GM18505 (cell line): ENCODE results near the gene PIK3AP1.
"Not testable (repeated sequence)": the region's sequence is repeated elsewhere in the genome, so short reads cannot be mapped to it uniquely, and the experiment has no call there.

Experiments used
- ATAC-seq: cut with Tn5 transposase; IDR thresholded peaks from one replicate; pipeline ENCODE4 v1.9.1; 2021; ENCODE audit not compliant: unreplicated experiment
- POLR2A ChIP-seq: IDR thresholded peaks from 4 replicates; pipeline ENCODE4 v1.6.1; 2011; ENCODE audit warnings: borderline replicate concordance; ENCODE audit not compliant: insufficient read depth, insufficient read length; ENCODE audit errors: extremely low read depth

Gene PIK3AP1

DNA sequence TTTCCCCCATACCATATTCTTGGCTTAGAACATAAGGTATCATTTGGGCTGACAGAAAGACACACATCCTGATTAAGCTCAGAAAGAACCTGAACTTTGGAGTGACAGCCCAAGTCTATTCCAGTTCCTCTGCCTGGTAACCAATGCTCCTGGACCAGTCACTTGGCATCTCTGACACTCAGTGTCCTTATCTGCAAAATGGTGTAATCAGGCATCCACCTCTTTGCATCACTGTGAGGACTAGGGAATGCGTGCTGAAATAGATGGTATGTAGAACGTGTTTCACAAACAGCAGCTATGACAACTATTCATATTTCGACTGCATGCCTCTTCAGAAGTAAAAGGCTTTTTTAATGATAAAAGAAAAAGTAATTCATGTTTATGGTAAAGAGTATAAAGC, 26.2 kb upstream of the PIK3AP1 start:
- no peak for TF ChIP-seq POLR2A
- ATAC-seq: no peak

DNA sequence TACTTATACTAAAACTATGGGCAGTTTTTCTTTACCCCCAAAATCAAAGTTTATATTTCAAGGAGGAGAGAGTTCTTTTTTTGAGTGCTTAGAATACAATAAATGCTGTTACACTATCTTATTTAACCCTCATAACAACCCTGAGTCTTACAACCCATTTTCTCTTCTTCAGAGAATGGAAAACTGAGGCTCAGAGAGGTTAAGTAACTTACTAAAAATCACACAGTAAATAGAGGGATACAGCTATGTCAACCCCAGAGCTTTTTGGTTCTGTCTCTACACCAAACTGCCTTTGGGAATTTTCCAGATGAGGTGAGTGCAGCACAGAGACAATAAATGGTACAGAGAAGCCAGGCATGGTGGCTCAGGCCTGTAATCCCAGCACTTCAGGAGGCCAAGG, 25.6 kb upstream of the PIK3AP1 start:
- ATAC-seq: no peak
- TF ChIP-seq POLR2A: no peak

DNA sequence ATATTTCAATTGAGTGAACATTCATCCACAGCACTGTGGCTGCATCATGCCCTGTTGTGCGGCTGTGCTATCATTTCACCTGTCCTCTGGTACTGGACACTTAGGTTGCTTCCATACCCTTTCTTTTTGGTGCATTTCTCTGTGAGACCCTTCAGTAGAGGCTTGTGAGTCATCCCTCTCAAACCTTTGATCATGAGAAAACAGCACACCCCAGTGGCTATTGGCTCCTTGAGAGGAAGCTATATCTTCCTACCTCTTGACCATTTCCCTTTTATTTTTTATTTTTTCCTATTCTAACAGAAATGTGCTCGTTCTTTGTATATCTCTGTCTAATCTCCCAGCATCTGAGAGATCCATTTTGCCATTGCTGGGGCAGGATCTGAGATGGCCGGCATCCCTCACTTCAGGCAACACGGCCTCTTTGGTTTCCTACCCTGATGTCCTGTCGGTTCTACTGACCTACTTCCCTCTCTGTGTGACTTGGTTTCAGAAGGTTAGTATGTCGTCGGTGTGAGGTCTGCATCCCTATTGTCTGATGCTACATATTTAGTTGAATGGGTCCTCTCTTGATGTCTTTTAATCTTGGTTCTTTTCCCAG, 23.8 kb upstream of the PIK3AP1 start:
- no peak for TF ChIP-seq POLR2A
- ATAC-seq: no peak

DNA sequence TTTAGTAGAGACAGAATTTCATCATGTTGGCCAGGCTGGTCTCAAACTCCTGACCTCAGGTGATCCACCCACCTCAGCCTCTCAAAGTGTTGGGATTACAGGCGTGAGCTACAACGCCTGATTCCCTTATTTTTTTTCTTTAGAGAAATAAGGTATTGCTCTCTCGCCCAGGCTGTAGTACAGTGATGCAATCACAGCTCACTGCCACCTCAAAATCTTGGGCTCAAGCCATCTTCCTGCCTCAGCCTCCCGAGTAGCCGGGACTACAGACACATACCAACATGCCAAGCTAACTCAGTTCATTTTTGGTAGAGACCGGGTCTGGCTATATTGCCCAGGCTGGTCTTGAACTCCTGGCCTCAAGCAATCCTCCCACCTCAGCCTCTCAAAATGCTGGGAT, 21.2 kb upstream of the PIK3AP1 start:
- not testable (repeated sequence) for ATAC-seq

DNA sequence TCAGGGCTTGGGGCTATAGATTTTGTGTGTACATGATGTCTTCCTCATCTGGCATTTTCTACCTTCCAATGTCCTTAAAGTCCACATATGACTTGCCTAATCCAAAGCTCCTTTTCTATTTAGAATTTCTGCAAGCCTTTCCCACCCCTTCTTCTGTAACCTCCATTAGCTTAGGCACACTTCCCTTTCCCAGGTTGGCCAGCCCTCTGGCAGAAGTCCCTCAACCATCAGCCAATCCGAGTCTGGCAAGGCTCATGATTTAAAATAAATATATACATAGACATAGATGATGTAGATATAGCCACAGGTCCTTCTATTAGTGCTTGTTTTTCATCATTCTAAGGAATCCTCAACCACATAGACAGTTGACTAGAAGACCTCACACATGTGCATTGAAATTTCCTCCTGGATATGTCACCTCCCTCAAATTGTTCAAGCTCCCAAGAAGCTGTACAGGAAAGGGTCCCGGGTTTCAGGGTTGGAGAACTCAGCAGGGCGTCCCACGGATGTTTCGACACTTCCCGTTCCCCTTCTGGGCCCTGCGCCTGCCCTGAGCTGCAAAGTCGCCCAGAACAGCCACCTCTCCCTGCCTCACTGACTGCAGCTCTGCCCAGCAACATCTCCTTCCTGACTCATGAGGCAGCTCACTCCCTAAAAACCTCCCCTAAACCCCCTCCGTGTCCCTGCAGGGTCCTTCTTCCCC, 20.4 kb upstream of the PIK3AP1 start:
- ATAC-seq: no peak

DNA sequence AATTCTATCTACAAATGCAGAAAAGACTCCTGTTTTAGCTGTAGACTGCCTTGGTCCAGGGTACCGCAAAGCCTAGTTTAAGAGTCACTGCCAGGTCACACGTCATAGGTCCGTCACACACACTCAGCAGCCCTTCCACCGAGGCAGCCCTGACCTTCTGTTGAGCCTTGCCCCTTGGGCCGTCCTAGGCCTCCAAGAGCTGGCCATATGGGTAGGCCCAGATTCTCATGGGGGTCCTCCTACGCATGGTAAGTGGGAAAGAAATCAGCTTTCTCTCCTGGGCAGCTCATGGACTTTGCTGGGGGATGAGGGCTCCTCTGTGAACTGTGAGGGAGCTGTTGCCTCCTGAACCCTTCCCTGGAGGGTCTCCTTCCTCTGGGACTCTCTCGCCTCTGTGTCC, 19.8 kb upstream of the PIK3AP1 start:
- TF ChIP-seq POLR2A: no peak
- no peak for ATAC-seq

More for the DNA sequence above, 20.4 kb upstream of the PIK3AP1 start:
- TF ChIP-seq POLR2A: no peak

DNA sequence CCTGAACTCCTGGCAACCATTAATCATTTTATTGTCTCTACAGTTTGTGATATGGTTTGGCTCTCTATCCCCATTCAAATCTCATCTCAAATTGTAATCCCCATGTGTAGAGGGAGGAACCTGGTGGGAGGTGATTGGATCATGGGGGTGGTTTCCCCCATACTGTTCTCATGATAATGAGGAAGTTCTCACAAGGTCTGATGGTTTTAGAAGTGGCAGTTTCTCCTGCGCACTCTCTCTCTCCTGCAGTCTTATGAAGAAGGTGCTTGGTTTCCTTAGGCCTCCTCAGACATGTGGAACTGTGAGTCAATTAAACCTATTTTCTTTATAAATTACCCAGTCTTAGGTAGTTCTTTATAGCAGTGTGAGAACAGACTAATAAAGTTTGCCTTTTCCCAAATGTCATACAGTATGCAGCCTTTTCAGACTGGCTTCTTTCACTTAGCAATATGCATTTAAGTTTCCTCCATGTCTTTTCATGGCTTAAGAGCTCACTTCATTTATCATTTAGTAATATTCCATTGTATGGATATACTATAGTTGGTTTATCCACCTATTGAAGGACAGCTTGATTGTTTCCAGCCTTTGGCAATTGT, 17.1 kb upstream of the PIK3AP1 start:
- ATAC-seq: not testable (repeated sequence)
- peak; percentile 27 for TF ChIP-seq POLR2A

DNA sequence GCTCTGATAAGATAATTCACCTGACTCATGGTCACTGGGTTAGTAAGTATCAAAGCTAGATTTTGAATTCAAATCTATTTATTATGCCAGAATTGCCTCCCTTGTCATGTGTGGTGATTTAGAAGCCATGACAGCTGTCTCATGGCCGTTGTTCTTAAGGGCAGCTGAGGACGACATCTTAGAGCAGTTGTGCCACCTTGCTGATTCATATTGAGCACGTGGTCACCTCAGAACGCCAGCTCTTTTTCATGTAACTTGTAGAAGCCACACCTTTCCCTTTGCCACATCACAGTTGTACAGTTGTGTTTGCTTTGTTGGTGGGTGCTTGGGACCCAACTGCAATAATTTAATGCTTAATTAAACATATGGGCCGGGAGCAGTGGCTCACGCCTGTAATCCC, 4.3 kb upstream of the PIK3AP1 start:
- no peak for ATAC-seq

DNA sequence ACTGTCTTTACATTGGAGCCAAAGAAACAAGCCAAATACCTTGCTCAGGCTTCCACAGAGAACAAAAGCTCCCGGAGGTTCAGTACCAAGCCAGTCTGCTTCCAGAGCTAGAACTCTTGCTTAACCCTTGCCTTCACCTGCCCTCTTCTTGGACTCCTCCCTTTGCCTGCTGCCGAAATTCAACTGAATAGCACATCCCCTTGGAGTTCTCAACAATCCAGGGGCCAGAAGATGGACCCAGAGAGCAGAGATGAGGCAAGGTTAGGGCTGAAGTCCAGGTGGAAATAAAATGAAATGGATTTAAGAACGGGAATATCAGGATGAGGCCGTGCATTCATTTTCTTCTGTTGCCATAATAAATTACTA, 876 bp upstream of the PIK3AP1 start:
- TF ChIP-seq POLR2A: no peak
- no peak for ATAC-seq

More for the DNA sequence above, 4.3 kb upstream of the PIK3AP1 start:
- no peak for TF ChIP-seq POLR2A

DNA sequence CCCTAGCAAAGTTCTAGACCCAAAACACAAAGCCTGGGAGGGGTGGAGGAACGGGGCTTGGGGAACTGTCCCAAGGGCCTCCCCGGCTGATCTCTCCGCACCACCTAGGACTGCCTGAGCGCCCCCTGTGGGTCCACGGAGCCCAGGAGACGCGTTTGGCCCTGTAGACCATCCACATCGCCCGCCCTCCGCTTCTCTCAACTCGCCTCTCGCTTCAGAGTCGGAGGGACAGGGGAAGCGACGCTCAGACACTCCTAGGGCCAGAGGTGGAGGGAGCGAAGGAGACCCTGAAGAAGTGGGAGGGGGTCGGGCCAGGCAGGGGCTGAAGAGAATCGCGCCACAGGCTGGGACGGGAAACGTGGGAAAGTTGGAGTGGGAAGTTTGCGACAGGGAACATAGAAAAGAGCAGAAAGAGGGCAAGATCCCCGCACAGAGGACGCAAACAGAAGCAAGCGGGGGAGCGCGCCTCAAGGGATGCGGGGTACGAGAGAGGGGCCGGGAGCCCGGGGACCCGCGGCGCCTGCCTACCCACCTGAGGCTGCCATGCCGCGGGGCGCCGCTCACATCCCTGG, 378 bp downstream of the PIK3AP1 start:
- ATAC-seq: peak; percentile 53
- no peak for TF ChIP-seq POLR2A

DNA sequence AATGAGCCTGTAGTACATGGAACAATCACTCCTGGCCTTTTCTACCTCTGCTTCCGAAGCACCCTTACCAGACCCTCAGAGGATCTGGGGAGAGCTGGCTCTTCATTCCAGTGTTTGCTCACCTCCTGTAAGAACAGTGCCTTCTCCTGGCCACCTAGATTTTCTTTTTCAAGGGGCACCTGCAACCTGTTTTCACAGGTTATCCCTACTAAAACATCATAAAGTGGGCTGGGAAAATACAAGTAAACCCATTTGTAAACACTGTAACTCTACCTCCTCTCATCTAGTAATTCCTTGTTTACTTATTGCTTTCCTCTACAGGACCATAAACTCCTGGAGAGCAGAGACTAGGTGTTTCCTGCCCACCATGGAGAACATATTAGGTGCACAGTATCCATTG, 1.1 kb downstream of the PIK3AP1 start:
- ATAC-seq: no peak
- no peak for TF ChIP-seq POLR2A

DNA sequence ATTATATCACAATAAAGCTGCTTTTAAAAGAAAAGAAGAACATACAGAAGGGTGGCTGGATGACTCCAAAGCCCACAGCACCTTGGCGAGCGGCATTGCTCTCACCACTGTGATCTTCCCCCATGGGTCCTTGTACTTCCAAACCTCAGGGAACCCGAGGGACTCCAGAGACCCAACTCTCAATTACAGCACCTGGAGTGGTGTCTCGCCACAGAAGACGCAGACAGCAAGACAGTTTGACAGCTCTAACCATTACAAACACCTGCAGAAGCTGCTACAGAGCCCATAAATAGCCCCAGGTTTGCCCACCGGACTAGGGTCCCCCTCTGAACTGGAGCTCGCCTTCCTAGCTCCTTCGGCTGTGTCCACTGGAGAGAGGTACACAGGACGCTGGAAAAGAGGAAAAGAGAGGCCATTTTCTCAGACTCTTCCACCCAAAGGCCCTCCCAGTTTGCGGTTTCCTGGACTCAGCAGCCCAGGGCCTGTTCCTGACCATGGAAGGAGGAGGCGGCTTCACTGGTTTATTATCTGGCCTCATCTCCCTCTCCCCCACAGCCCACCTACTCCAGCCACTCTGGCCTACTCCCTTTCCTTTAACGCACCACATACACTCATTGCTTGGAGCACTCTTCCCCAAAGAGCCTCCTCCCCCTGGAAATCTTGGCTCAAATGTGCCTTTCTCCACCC, 1.9 kb downstream of the PIK3AP1 start:
- TF ChIP-seq POLR2A: no peak
- ATAC-seq: no peak

DNA sequence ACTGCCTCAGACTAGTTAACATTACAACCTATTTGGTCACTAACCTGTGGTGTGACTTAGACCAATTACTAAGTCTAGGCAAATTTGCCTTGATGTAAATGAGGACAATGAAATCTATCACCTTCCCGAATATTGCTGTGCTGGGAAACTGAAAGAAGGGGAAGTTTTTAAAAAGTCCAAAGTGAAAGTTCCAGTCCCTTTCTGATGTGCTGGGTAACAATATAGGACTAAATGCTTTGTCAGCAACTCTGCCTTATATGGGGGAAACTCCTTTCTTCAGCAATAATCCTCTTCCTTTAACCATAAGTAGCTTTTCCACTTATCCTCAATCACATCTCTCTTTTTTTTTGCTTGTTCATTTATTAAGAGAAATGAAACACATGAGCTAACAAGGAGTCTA, 3.9 kb downstream of the PIK3AP1 start:
- no peak for ATAC-seq
- no peak for TF ChIP-seq POLR2A

DNA sequence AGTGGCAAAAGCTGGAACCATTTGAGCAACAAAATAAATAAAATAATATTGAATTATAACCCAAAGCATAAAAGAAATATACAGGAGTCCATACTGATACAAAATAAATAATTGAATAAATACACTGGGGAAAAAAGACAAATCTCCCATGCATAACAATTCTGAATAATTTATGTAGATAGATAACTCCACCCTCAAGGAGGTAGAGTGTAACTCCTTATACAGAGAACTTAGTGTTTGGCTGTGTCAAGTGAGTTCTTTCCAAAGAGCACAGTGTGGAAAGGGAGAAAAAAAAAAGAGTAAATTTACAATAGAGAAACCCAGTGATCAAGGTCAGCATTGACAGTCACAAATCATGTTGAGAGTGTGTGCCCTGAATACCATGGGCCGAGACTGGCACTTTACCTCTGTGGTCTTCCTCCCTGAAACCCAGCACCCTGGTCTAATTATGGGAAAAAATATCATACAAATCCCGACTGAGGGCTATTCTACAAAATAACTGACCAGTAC, 5.5 kb downstream of the PIK3AP1 start:
- no peak for TF ChIP-seq POLR2A
- ATAC-seq: no peak

DNA sequence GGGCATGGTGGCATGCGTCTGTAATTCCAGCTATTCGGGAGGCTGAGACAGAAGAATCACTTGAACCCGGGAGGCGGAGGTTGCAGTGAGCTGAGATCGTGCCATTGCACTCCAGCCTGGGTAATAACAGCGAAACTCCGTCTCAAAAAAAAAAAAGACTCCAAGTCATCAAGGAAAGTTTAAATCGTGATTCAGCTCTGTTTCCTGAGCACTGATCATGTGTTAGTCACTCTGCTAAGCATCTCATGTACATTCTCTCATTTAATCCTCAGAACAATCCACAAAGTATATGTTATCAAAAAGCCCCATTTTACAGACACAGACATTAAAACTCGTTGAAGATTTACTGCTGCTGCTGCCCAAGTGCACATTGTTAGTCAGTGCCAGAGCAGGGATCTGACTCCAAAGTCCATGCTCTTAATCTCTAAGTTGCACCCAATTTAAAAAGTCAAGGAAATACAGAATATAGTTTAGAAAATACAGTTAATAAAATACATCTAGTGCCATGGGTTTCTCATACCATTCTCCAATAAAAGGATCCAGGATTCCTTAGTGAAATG, 6.2 kb downstream of the PIK3AP1 start:
- TF ChIP-seq POLR2A: no peak
- ATAC-seq: no peak
